Measurements from ENCODE around the gene CHIT1.
A peak's percentile ranks its signal among the peaks of the same experiment; 100 is the strongest.
"Not testable (repeated sequence)": the region's sequence is repeated elsewhere in the genome, so short reads cannot be mapped to it uniquely, and the experiment has no call there.

The CHIT1 gene

GRCh38 chr1:203229471-203230135, at the start of gene CHIT1:
Gene CHIT1 (minus strand): TSS chr1:203229673. CDS start chr1:203229636, 37 bp downstream.
- DNase-seq: no peak

GRCh38 chr1:203278885-203279406, 49.5 kb upstream of the CHIT1 start:
- no peak for DNase-seq

GRCh38 chr1:203278082-203278884, 48.8 kb upstream of the CHIT1 start:
- DNase-seq: peak; percentile 12

- no peak for DNase-seq
Observed at GRCh38 chr1:203276916-203277545, 47.6 kb upstream of the CHIT1 start.

- no peak for DNase-seq
Observed at GRCh38 chr1:203276408-203276807, 46.9 kb upstream of the CHIT1 start.

GRCh38 chr1:203275656-203276272, 46.3 kb upstream of the CHIT1 start:
- DNase-seq: no peak

GRCh38 chr1:203274603-203275381, 45.3 kb upstream of the CHIT1 start:
- DNase-seq: no peak

- no peak for DNase-seq
Observed at GRCh38 chr1:203273869-203274602, 44.6 kb upstream of the CHIT1 start.

- peak; percentile 78 for DNase-seq
Observed at GRCh38 chr1:203273206-203273868, 43.9 kb upstream of the CHIT1 start.

GRCh38 chr1:203272633-203273205, 43.2 kb upstream of the CHIT1 start:
- DNase-seq: no peak

GRCh38 chr1:203271962-203272632, 42.6 kb upstream of the CHIT1 start:
- DNase-seq: no peak

GRCh38 chr1:203271018-203271743, 41.7 kb upstream of the CHIT1 start:
- no peak for DNase-seq

GRCh38 chr1:203270448-203270847, 41.0 kb upstream of the CHIT1 start:
- no peak for DNase-seq

- no peak for DNase-seq
Observed at GRCh38 chr1:203269654-203270020, 40.2 kb upstream of the CHIT1 start.

GRCh38 chr1:203268901-203269653, 39.6 kb upstream of the CHIT1 start:
- DNase-seq: peak; percentile 56

GRCh38 chr1:203267912-203268311, 38.4 kb upstream of the CHIT1 start:
- DNase-seq: no peak

GRCh38 chr1:203267347-203267846, 37.9 kb upstream of the CHIT1 start:
- peak; percentile 84 for DNase-seq

- DNase-seq: not testable (repeated sequence)
Observed at GRCh38 chr1:203266140-203266539, 36.7 kb upstream of the CHIT1 start.

All from NCI-H774 (cell line).